GM18873 (cell line): ENCODE results near the gene RALGPS1.

Source experiments
- ATAC-seq: cut with Tn5 transposase; IDR thresholded peaks from one replicate; pipeline ENCODE4 v1.9.1; 2021; ENCODE audit warnings: mild to moderate bottlenecking, moderate library complexity, moderate number of reproducible peaks; ENCODE audit not compliant: unreplicated experiment, low FRiP score

RALGPS1 gene

GRCh38 chr9:127263664-127264063 is 349.1 kb downstream of the RALGPS1 start:
- ATAC-seq, result no peak

DNA sequence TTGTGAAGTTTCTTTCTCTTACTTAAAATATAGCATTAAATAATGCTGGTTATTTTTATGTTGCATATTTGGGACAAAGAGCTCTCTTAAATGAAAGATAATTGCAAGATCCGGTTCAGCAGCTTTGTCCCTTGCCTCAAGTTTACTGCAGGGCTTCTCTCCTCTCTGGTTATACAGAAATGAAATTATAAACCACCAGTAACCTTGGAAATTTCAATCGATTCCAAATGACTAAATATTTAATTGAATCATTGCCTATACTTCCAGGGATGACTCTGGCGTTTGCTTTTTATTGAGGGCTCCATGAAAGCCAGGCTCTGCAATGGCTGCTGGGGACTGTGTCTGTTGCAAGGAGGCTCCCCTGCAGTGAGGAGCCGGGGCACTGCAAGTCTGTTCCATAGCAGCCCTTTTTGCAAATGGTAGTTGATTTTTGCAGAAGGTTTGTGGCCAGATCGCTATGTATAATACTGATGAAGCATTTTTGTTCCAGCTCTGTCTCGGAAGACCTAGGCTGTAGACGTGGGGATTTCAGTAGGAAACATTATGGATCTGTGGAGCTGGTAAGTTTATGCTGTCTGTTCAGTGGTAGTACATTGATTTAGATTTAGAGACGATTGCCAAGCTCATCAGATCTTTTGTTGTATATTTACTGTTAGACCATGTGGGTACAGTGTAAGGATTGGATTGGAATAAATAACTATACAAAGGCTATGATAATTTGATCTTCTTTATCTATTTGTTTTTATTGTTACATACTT is 350.1 kb downstream of the RALGPS1 start, which contains the start of gene GARNL3:
GARNL3 (plus strand) TSS at position 313 of the 758 bp plus-strand sequence; CDS start at position 417, 104 bp downstream.
- ATAC-seq, result no peak

DNA sequence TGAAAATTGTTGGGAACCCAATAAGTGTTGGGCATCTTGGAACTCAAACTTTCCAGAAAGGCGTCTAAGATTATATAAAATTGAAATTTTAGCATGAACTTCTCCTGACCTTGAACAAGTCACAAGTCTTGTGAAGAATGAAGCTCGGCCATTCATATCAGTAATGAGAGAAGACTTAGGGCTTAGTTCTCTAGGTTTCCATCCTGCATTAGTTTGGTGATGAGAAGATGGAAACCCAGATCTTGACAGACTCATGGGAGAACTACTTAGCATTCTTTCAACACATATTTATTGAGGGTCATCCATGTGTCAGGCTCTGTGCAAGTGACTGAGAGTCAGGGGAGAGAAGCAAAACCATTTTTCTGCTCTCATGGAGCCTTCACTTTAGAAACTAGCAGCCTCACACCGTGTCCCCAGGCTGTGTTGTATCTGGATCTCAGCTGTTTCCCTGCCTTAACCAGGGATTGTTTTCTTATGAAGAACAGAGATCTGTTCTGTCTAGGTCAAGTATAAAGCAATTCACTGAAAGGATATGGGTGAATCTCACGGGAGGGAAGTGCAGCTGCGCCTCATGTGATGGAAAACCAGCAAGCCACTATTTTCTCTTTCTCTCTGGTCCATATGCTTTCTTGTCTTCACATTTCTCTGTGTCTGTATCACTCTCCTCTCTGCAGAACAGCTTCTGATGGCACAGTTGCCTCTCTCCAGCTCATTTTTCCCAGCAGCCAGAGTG is 353.4 kb downstream of the RALGPS1 start:
- no peak for ATAC-seq

GRCh38 chr9:127269449-127269848 is 354.9 kb downstream of the RALGPS1 start:
- ATAC-seq, result no peak
